Measurements from ENCODE around the gene KCNH1.

Gene KCNH1

DNA sequence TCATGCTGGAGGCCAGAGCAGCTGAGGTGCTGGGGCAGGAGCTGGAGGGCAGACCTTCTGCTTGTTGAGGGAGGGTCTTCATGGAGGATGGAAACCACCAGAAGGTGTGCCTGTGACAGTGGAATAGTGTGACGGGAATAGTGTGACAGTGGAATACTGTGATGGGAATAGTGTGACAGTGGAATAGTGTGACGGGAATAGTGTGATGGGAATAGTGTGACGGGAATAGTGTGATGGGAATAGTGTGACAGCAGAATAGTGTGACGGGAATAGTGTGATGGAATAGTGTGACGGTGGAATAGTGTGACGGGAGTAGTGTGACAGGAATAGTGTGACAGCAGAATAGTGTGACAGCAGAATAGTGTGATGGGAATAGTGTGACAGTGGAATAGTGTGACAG lies 480.2 kb downstream of the KCNH1 start:
- no peak overlapping the region for H3K9ac ChIP-seq
- H3K27me3 ChIP-seq (ENCODE audit: insufficient read depth, low read depth), result no peaks in the 10 kb centered on the region
- H3K4me3 ChIP-seq (IDR thresholded peaks at IDR 0.05; ENCODE audit: insufficient read depth, low read depth, low read length), result no peak overlapping the region
- H3K36me3 ChIP-seq (ENCODE audit: insufficient read depth), result no peaks in the 10 kb centered on the region
- H3K4me2 ChIP-seq, result no peak overlapping the region
- peaks cover under 1% of the 10 kb centered on the region for H3K4me1 ChIP-seq (ENCODE audit: low read depth, poor library complexity, severe bottlenecking)
- no peaks in the 10 kb centered on the region for H3K79me2 ChIP-seq (ENCODE audit: insufficient read depth, low read depth)
- H2AFZ ChIP-seq (ENCODE audit: low read depth), result no peak overlapping the region
- no peak overlapping the region for H3K27ac ChIP-seq
- no peaks in the 10 kb centered on the region for H4K20me1 ChIP-seq (ENCODE audit: insufficient read depth)
- TF ChIP-seq, protein P1, sequence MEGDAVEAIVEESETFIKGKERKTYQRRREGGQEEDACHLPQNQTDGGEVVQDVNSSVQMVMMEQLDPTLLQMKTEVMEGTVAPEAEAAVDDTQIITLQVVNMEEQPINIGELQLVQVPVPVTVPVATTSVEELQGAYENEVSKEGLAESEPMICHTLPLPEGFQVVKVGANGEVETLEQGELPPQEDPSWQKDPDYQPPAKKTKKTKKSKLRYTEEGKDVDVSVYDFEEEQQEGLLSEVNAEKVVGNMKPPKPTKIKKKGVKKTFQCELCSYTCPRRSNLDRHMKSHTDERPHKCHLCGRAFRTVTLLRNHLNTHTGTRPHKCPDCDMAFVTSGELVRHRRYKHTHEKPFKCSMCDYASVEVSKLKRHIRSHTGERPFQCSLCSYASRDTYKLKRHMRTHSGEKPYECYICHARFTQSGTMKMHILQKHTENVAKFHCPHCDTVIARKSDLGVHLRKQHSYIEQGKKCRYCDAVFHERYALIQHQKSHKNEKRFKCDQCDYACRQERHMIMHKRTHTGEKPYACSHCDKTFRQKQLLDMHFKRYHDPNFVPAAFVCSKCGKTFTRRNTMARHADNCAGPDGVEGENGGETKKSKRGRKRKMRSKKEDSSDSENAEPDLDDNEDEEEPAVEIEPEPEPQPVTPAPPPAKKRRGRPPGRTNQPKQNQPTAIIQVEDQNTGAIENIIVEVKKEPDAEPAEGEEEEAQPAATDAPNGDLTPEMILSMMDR (conservative IDR thresholded peaks at IDR 0.05; ENCODE audit: low read depth, low read length), result no peak

DNA sequence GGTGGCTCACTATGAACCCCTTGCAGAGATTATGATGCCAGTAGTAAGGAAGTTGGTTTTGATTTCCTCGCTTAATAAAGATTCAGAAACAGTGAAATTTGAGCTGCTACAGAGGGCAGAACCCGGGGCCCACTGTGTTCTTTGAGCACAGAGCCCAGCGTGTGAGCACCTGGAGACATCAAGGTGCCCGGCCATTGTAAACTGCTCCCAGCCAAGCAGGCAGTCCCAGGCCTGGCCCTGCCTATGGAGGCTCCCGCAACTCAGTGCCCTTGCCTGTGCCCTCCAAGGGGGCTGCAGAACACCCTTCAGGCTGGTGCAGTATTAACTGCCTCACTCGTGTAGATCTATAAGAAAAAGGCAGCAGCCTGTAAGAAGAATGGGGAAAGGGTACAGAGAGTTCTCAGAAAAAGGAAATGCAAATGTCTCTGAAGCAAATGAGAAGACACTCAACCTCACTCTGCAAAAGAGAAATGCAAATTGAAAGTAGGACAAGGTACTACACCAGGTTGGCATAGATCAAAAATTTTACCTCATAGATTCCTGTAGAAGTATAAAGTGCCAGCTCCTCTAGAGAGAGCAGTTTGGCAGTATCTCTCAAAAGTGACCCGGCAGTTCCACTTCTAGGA lies 481.5 kb downstream of the KCNH1 start:
- H3K27me3 ChIP-seq (ENCODE audit: insufficient read depth, low read depth), result no peaks in the 10 kb centered on the region
- H3K4me1 ChIP-seq (ENCODE audit: low read depth, poor library complexity, severe bottlenecking), result peaks cover 13% of the 10 kb centered on the region
- no peaks in the 10 kb centered on the region for H3K36me3 ChIP-seq (ENCODE audit: insufficient read depth)
- no peaks in the 10 kb centered on the region for H4K20me1 ChIP-seq (ENCODE audit: insufficient read depth)
- H3K79me2 ChIP-seq (ENCODE audit: insufficient read depth, low read depth), result no peaks in the 10 kb centered on the region
- H3K4me2 ChIP-seq, result no peak overlapping the region
- H3K9ac ChIP-seq, result no peak overlapping the region
- H3K27ac ChIP-seq, result no peak overlapping the region
- TF ChIP-seq, protein P1 (conservative IDR thresholded peaks at IDR 0.05; ENCODE audit: low read depth, low read length), result no peak
- no peak overlapping the region for H3K4me3 ChIP-seq (IDR thresholded peaks at IDR 0.05; ENCODE audit: insufficient read depth, low read depth, low read length)
- H2AFZ ChIP-seq (ENCODE audit: low read depth), result no peak overlapping the region

DNA sequence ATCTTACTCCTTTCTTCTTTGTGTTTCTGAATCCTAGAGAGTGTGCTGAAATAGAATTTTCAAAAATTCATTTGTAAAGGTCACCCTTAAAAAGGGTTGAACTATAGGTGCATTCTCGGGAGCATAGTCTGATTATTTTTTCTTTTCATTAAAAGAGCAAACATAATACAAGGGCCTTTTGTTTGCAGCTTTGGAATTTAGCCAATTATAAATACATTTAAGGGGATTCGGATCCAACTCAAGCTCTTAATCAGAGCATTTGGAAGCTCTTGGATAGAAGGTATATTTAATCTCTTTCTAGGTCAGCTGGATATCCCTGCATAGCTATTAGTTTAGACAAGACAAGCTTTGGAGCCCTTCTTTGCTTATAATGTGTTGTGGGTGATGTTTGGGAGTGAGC lies 483.5 kb downstream of the KCNH1 start:
- H3K4me1 ChIP-seq (ENCODE audit: low read depth, poor library complexity, severe bottlenecking), result peaks cover 34% of the 10 kb centered on the region
- TF ChIP-seq, protein P1 (conservative IDR thresholded peaks at IDR 0.05; ENCODE audit: low read depth, low read length), result no peak
- H4K20me1 ChIP-seq (ENCODE audit: insufficient read depth), result no peaks in the 10 kb centered on the region

DNA sequence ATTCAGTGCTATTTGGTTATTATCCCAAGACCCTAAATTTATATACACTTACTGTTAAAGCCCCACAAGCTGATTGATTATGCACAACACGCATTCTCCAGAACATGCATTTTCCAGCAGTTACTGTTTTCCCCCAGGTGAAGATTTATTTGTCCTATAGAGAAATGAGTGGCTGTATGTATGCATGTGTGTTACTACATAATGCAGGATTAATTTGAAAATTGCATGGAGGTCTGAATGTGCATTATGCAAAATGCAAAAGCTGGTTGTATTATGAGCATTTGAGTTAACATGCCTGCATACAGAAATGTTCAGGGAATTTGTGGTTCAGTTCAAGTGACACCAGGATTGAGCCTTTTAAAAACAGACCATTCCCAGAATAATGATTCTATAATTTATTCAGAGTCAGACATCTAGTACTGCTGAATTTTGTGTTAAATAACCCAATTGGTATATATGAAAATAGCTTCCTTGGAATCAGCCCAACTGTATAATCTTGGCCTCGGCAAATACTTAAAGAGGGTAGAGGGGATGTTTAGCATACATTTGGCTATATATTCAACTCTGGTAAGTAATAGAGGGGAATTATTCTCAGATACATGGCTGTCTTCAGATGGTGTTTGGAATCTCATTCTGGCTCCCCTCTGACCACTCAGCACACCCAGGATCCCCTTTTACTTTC lies 485.2 kb downstream of the KCNH1 start:
- Histone ChIP-seq H2AFZ (ENCODE audit: low read depth) (no peak overlapping the region), H3K27me3 (ENCODE audit: insufficient read depth, low read depth) (no peaks in the 10 kb centered on the region), H3K27ac (no peak overlapping the region)

More for the DNA sequence above, 483.5 kb downstream of the KCNH1 start:
- H3K36me3 ChIP-seq (ENCODE audit: insufficient read depth), result no peaks in the 10 kb centered on the region
- no peak overlapping the region for H3K4me3 ChIP-seq (IDR thresholded peaks at IDR 0.05; ENCODE audit: insufficient read depth, low read depth, low read length)
- H3K27me3 ChIP-seq (ENCODE audit: insufficient read depth, low read depth), result no peaks in the 10 kb centered on the region
- no peak overlapping the region for H3K9ac ChIP-seq
- H3K79me2 ChIP-seq (ENCODE audit: insufficient read depth, low read depth), result no peaks in the 10 kb centered on the region
- H3K4me2 ChIP-seq, result no peak overlapping the region
- no peak overlapping the region for H3K27ac ChIP-seq
- H2AFZ ChIP-seq (ENCODE audit: low read depth), result no peak overlapping the region

More for the DNA sequence above, 485.2 kb downstream of the KCNH1 start:
- Histone ChIP-seq H3K9ac (no peak overlapping the region), H4K20me1 (ENCODE audit: insufficient read depth) (no peaks in the 10 kb centered on the region), H3K4me1 (ENCODE audit: low read depth, poor library complexity, severe bottlenecking) (peaks cover 35% of the 10 kb centered on the region), H3K4me2 (peak overlapping the region; percentile 36; the same call in 1 of the 2 replicates), H3K79me2 (ENCODE audit: insufficient read depth, low read depth) (no peaks in the 10 kb centered on the region), H3K4me3 (IDR thresholded peaks at IDR 0.05; ENCODE audit: insufficient read depth, low read depth, low read length) (no peak overlapping the region), H3K36me3 (ENCODE audit: insufficient read depth) (no peaks in the 10 kb centered on the region)
- TF ChIP-seq, protein P1 (conservative IDR thresholded peaks at IDR 0.05; ENCODE audit: low read depth, low read length), result no peak
